ENCODE measurements around the gene L3MBTL2. TPM values are rescaled to one million over a fixed set of nuclear protein-coding genes. Genes with fewer than 3 reads are reported as not detected.
"Not testable (repeated sequence)": the region's sequence is repeated elsewhere in the genome, so short reads cannot be mapped to it uniquely, and the experiment has no call there.

L3MBTL2 gene
- 42.2 and 51.5 TPM in 2 replicates for total RNA-seq (2014; rRNA removed; shearing (Covaris generic); ENCODE audit: low replicate concordance)

- DNase-seq (ENCODE audit: low read depth) = peak; percentile 97
- in situ Hi-C loops (cut with HindIII; ENCODE audit: low pct_unique_long_range_greater_than_20kb, low sequenced_read_pairs) = no loop called here
Observed at GRCh38 chr22:41204992-41205900, at the start of gene L3MBTL2. L3MBTL2 (plus strand) TSS chr22:41205312; CDS start chr22:41205363, 51 bp downstream.

DNA sequence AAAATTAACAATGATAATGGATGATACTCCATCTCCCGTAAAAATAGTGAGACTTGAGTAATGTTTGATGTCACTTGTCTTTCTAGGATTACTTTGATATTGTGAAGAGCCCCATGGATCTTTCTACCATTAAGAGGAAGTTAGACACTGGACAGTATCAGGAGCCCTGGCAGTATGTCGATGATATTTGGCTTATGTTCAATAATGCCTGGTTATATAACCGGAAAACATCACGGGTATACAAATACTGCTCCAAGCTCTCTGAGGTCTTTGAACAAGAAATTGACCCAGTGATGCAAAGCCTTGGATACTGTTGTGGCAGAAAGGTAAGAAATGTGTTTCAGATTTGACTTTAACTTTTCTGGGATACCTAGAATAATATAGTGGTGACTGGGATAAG lies 48.0 kb upstream of the L3MBTL2 start:
- in situ Hi-C loops (cut with HindIII; ENCODE audit: low pct_unique_long_range_greater_than_20kb, low sequenced_read_pairs) = no loop called here
- no peak for DNase-seq (ENCODE audit: low read depth)

DNA sequence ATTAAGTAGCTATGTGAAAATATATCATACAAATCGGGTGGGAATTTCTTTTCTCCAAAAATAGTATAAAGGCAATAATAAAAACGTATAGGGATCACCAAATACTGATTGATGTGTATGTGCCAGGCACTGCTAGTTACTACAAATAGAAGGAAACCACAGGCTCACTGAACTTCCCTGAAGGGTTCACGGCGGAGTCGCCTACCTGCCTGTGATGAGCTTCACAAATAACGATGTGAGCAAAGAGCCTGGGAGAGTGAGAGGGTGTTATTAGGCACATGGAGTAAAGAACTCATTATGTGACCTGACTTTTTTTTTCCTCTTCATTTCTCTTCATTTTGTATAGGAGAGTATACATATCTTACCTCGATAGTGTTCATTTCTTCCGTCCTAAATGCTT lies 36.0 kb upstream of the L3MBTL2 start:
- in situ Hi-C loops (cut with HindIII; ENCODE audit: low pct_unique_long_range_greater_than_20kb, low sequenced_read_pairs) = no loop called here
- DNase-seq (ENCODE audit: low read depth) = no peak

DNA sequence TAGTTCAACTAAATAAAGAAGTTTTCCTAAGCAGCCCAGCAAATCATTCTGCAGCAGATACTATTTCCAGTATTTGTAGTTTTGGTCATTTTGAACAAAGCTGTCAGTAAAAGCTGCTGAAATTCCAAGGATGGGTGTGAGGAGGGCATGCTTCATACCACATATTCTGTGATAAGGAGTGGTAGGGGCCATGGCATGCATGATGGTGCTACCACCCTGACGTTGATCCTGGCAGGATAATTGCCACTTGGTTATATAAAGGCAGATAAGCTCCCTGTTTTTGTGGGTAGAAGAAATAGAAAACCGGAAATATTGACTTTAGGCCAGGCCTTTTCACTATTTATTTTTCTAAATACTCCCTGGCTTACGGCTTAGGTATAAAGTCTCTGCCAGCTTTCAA lies 33.1 kb upstream of the L3MBTL2 start:
- no peak for DNase-seq (ENCODE audit: low read depth)
- in situ Hi-C loops (cut with HindIII; ENCODE audit: low pct_unique_long_range_greater_than_20kb, low sequenced_read_pairs) = no loop called here

DNA sequence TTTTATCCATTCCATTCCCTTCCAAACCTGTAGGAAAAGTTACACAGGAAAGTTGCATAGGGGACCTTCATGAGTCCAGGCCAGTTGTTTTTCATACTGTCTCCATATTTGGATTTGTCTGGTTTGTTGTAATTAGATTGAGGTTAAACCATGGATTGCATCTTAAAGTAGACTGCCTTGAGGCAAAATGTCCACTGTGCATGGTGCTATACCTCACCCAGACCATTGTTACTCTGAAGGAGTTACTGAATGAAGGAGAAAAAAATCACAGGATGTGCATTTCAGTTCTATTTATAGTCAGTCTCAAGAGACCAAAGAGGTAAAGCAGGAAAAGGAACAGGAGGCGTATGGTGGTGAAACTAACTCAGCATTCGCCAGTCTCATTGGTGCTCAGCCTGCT lies 29.6 kb upstream of the L3MBTL2 start:
- in situ Hi-C loops (cut with HindIII; ENCODE audit: low pct_unique_long_range_greater_than_20kb, low sequenced_read_pairs) = no loop called here
- no peak for DNase-seq (ENCODE audit: low read depth)

DNA sequence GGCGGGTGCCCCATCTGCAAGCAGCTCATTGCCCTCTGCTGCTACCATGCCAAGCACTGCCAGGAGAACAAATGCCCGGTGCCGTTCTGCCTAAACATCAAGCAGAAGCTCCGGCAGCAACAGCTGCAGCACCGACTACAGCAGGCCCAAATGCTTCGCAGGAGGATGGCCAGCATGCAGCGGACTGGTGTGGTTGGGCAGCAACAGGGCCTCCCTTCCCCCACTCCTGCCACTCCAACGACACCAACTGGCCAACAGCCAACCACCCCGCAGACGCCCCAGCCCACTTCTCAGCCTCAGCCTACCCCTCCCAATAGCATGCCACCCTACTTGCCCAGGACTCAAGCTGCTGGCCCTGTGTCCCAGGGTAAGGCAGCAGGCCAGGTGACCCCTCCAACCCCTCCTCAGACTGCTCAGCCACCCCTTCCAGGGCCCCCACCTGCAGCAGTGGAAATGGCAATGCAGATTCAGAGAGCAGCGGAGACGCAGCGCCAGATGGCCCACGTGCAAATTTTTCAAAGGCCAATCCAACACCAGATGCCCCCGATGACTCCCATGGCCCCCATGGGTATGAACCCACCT lies 28.0 kb upstream of the L3MBTL2 start:
- in situ Hi-C loops (cut with HindIII; ENCODE audit: low pct_unique_long_range_greater_than_20kb, low sequenced_read_pairs) = no loop called here
- DNase-seq (ENCODE audit: low read depth) = no peak

DNA sequence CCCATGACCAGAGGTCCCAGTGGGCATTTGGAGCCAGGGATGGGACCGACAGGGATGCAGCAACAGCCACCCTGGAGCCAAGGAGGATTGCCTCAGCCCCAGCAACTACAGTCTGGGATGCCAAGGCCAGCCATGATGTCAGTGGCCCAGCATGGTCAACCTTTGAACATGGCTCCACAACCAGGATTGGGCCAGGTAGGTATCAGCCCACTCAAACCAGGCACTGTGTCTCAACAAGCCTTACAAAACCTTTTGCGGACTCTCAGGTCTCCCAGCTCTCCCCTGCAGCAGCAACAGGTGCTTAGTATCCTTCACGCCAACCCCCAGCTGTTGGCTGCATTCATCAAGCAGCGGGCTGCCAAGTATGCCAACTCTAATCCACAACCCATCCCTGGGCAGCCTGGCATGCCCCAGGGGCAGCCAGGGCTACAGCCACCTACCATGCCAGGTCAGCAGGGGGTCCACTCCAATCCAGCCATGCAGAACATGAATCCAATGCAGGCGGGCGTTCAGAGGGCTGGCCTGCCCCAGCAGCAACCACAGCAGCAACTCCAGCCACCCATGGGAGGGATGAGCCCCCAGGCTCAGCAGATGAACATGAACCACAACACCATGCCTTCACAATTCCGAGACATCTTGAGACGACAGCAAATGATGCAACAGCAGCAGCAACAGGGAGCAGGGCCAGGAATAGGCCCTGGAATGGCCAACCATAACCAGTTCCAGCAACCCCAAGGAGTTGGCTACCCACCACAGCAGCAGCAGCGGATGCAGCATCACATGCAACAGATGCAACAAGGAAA lies 27.3 kb upstream of the L3MBTL2 start:
- DNase-seq (ENCODE audit: low read depth) = no peak
- in situ Hi-C loops (cut with HindIII; ENCODE audit: low pct_unique_long_range_greater_than_20kb, low sequenced_read_pairs) = no loop called here

DNA sequence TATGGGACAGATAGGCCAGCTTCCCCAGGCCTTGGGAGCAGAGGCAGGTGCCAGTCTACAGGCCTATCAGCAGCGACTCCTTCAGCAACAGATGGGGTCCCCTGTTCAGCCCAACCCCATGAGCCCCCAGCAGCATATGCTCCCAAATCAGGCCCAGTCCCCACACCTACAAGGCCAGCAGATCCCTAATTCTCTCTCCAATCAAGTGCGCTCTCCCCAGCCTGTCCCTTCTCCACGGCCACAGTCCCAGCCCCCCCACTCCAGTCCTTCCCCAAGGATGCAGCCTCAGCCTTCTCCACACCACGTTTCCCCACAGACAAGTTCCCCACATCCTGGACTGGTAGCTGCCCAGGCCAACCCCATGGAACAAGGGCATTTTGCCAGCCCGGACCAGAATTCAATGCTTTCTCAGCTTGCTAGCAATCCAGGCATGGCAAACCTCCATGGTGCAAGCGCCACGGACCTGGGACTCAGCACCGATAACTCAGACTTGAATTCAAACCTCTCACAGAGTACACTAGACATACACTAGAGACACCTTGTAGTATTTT lies 26.6 kb upstream of the L3MBTL2 start:
- in situ Hi-C loops (cut with HindIII; ENCODE audit: low pct_unique_long_range_greater_than_20kb, low sequenced_read_pairs) = no loop called here
- no peak for DNase-seq (ENCODE audit: low read depth)

GRCh38 chr22:41180362-41180761 lies 24.8 kb upstream of the L3MBTL2 start:
- DNase-seq (ENCODE audit: low read depth); in situ Hi-C loops (cut with HindIII; ENCODE audit: low pct_unique_long_range_greater_than_20kb, low sequenced_read_pairs): not testable (repeated sequence)

- in situ Hi-C loops (cut with HindIII; ENCODE audit: low pct_unique_long_range_greater_than_20kb, low sequenced_read_pairs) = no loop called here
- no peak for DNase-seq (ENCODE audit: low read depth)
Observed at GRCh38 chr22:41180926-41181325, 24.2 kb upstream of the L3MBTL2 start.

- no peak for DNase-seq (ENCODE audit: low read depth)
- in situ Hi-C loops (cut with HindIII; ENCODE audit: low pct_unique_long_range_greater_than_20kb, low sequenced_read_pairs) = no loop called here
Observed at GRCh38 chr22:41181349-41182241, 23.5 kb upstream of the L3MBTL2 start.

DNA sequence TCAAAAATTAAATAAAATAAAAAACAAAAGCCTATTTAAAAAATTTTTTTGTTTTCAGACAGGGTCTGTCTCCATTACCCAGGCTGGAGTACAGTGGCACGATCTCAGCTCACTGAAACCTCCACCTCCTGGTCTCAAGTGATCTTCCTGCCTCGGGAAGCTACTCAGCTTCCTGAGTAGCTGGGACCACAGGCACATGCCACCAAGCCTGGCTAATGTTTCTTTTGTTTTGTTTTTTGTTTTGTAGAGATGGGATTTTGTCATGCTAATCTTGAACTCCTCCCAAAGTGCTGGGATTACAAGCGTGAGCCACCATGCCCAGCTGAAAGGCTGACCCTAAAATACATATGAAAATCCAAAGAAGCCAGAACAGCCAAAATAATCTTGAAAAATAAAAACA lies 20.4 kb upstream of the L3MBTL2 start:
- no peak for DNase-seq (ENCODE audit: low read depth)
- in situ Hi-C loops (cut with HindIII; ENCODE audit: low pct_unique_long_range_greater_than_20kb, low sequenced_read_pairs) = no loop called here

- in situ Hi-C loops (cut with HindIII; ENCODE audit: low pct_unique_long_range_greater_than_20kb, low sequenced_read_pairs) = no loop called here
- no peak for DNase-seq (ENCODE audit: low read depth)
Observed at GRCh38 chr22:41191467-41191866, 13.6 kb upstream of the L3MBTL2 start.

DNA sequence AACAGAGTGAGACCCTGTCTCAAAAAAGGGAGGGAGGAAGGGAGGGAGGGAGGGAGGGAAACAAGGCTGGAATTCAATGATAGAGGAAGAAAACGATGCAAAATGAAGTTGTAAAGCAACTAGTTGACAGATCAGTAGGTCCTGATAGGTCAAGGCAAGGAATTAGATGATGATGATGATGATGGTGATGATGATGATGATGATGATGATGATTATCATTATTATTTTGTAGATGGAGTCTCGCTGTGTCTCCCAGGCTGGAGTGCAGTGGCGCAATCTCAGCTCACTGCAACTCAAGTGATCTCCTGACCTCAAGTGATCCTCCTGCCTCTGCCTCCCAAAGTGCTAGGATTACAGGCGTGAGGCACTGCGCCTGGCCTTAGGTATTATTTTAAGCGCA lies 11.3 kb upstream of the L3MBTL2 start:
- DNase-seq (ENCODE audit: low read depth) = no peak
- in situ Hi-C loops (cut with HindIII; ENCODE audit: low pct_unique_long_range_greater_than_20kb, low sequenced_read_pairs) = no loop called here

GRCh38 chr22:41197038-41197972 lies 7.8 kb upstream of the L3MBTL2 start:
- peak; percentile 84 for DNase-seq (ENCODE audit: low read depth)
- in situ Hi-C loops (cut with HindIII; ENCODE audit: low pct_unique_long_range_greater_than_20kb, low sequenced_read_pairs) = no loop called here

DNA sequence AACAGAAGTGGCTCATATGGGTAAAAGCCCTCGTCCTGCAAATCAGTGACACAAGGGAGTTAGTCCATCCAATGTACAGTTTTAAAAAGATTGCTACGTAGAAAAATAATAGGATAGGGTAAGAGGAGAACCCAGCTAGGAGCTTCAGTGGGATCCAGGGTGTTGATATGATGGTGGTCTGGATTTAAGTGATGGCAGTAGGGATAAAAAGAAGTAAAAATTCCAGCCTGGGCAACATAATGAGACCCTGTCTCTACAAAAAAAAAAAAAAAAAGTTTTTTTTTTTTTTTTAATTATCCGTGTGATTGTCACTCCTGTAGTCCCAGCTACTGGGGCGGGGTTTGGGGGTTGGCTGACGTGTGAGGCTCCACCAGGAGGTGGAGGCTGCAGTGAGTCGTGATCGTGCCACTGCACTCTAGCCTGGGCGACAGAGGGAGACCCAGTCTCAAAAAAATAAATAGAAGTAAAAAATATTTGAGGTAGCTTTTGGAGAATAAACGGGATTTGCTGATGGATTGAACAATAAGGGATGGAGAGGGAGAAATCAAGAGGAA lies 7.0 kb upstream of the L3MBTL2 start:
- DNase-seq (ENCODE audit: low read depth) = peak; percentile 54
- in situ Hi-C loops (cut with HindIII; ENCODE audit: low pct_unique_long_range_greater_than_20kb, low sequenced_read_pairs) = no loop called here

All from Caki2 (cell line).